HG02885 (cell line): ENCODE results near the gene LMNB1.

Source experiments
- ATAC-seq: cut with Tn5 transposase; IDR thresholded peaks from one replicate; pipeline ENCODE4 v1.9.1; 2021; ENCODE audit warnings: mild to moderate bottlenecking; ENCODE audit not compliant: unreplicated experiment, poor library complexity

The LMNB1 gene

DNA sequence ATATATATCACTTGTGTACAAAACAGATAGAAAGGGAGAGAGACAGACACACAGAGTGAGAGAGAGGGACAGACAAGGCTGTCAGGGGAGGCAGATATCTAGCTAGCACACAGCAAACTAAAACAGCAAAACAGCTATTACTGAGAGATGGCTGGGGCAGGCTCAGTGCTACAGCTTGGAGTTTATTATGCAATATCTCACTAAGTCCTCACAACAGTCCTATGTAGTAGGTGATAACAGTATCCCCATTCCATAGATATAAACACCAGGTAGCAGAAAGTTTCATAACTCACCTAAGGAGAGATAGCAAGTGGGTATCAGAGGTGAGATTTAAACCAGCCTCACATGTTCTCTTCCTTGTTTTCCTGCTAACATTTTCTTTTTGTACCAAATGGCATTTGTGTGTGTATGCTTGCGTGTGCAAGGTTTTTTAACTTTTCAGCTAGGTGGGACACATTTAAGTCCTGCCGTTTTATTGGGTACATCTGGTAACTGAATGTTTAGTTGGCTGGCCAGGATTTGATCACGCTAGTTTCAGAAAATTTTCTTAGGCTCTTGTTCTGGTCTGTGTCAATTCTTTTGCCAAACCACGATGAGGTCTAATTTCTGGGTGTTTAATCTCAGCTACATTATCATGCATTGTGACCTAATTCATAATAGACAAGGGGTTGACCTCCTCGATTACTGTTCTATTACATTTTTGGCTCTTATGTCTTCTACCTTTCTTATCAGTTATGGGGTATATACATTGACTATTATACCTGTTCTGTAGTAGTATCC lies 105.1 kb downstream of the LMNB1 start:
- no peak for ATAC-seq

DNA sequence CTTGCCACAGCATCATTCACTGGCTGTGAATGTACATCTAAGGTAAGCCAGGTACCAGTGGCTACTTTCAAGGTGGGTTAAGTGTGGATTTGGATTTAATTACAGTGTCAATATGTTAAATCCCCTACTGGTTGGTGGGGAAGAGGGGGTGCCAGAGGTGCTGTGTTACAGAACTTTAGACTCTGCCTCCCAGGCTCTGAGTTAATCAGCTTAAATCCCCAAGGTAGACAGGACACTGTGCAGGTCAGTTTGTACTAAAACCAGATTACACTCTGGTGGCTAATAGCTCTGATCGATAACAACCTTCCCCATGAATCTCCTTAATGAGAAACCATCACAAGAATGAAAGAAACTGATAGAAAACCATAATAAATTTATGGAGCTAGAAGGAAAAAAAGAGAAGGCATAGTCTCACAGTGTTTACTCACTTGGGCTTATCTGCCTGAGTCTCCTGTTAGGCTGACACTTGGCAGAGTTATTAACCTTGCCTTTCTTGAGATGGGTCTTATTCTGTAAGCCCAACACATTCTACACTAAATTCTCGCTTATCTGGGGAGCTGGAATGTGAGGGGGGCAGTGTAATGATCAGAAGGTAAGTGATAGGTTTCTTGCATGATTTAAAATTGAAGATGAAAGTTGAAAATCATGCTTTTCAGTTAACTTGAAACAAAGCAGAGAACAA lies 106.8 kb downstream of the LMNB1 start:
- ATAC-seq, result no peak

GRCh38 chr5:126884269-126884819 lies 107.4 kb downstream of the LMNB1 start:
- no peak for ATAC-seq
